K562 (cell line): ENCODE measurements around the gene CHCHD10. TPM values are rescaled to one million over a fixed set of nuclear protein-coding genes. Genes with fewer than 3 reads are reported as not detected.

Experiments used
- BRD4 ChIP-seq: fragments of 200-600 bp; sonication (generic); IDR thresholded peaks from 2 replicates; pipeline ENCODE4 v1.6.1; 2017; ENCODE audit warnings: inconsistent platforms
- BRF1 ChIP-seq: IDR thresholded peaks from 3 replicates; pipeline ENCODE4 v1.6.1; 2011; ENCODE audit warnings: borderline replicate concordance, mild to moderate bottlenecking; ENCODE audit not compliant: insufficient read length; ENCODE audit errors: extremely low read depth
- BRF2 ChIP-seq: IDR thresholded peaks from 3 replicates; pipeline ENCODE4 v1.6.1; 2011; ENCODE audit warnings: borderline replicate concordance, mild to moderate bottlenecking; ENCODE audit not compliant: insufficient read length, insufficient read depth
- CBX2 ChIP-seq: fragments of 200-600 bp; sonication (generic); IDR thresholded peaks from one replicate; pipeline ENCODE4 v1.6.1; 2012; ENCODE audit warnings: mild to moderate bottlenecking, low read length, inconsistent platforms; ENCODE audit not compliant: insufficient read depth, poor library complexity, severe bottlenecking
- CXXC5 ChIP-seq: fragments of 250-450 bp; sonication (Bioruptor Pico); IDR thresholded peaks from 2 replicates; pipeline ENCODE4 v1.8.0; 2022; ENCODE audit warnings: inconsistent platforms, mild to moderate bottlenecking, moderate library complexity
- DLX4 ChIP-seq: fragments of 250-450 bp; sonication (Bioruptor Pico); IDR thresholded peaks from 2 replicates; pipeline ENCODE4 v1.6.1; 2021; ENCODE audit warnings: mild to moderate bottlenecking
- E2F8 ChIP-seq: fragments of 450-650 bp; IDR thresholded peaks from 2 replicates; pipeline ENCODE4 v1.7.1; 2018; ENCODE audit warnings: mild to moderate bottlenecking, low read depth; ENCODE audit not compliant: partially characterized antibody
- FOXK1 ChIP-seq: sonication (generic); formaldehyde crosslinking; IDR thresholded peaks from 2 replicates; pipeline ENCODE4 v1.8.0; 2022; ENCODE audit warnings: missing genetic modification reagents, mild to moderate bottlenecking, borderline replicate concordance
- GTF2E2 ChIP-seq: fragments of 200-800 bp; sonication (Bioruptor generic); IDR thresholded peaks from 2 replicates; pipeline ENCODE4 v1.6.1; 2016; ENCODE audit warnings: missing genetic modification characterization, missing compliant biosample characterization
- LARP7 ChIP-seq: fragments of 450-650 bp; IDR thresholded peaks from 2 replicates; pipeline ENCODE4 v1.6.1; 2016
- MYBL2 ChIP-seq, 2 experiments: fragments of 450-650 bp in 1 of 2; sonication (generic) in 1 of 2; formaldehyde crosslinking in 1 of 2; IDR thresholded peaks; 2 replicates each; pipeline versions ENCODE4 v1.6.1 to v1.8.1; 2017 to 2022; ENCODE audit warnings: borderline replicate concordance in 1 of 2, inconsistent platforms in 1 of 2, low read depth in 1 of 2, mild to moderate bottlenecking in 1 of 2, missing genetic modification reagents in 1 of 2, moderate library complexity in 1 of 2
- NFYB ChIP-seq: IDR thresholded peaks from 2 replicates; pipeline ENCODE4 v1.6.1; 2011; ENCODE audit warnings: mild to moderate bottlenecking, moderate library complexity; ENCODE audit not compliant: insufficient read length; ENCODE audit errors: extremely low read depth
- POLR3A ChIP-seq: IDR thresholded peaks from 2 replicates; pipeline ENCODE4 v1.6.1; 2011; ENCODE audit warnings: borderline replicate concordance, mild to moderate bottlenecking, moderate library complexity; ENCODE audit not compliant: insufficient read length, insufficient read depth; ENCODE audit errors: extremely low read depth
- RBM15 ChIP-seq: fragments of 200-400 bp; formaldehyde crosslinking; IDR thresholded peaks from 2 replicates; pipeline ENCODE4 v1.6.1; 2018; ENCODE audit warnings: mild to moderate bottlenecking, low read length, moderate library complexity; ENCODE audit not compliant: insufficient read depth
- SAFB2 ChIP-seq: fragments of 200-400 bp; formaldehyde crosslinking; IDR thresholded peaks from 2 replicates; pipeline ENCODE4 v1.6.1; 2018; ENCODE audit warnings: borderline replicate concordance, low read length, low read depth, moderate library complexity; ENCODE audit not compliant: severe bottlenecking
- SREBF2 ChIP-seq: sonication (generic); formaldehyde crosslinking; IDR thresholded peaks from 2 replicates; pipeline ENCODE4 v1.4.0; 2020; ENCODE audit warnings: mild to moderate bottlenecking, missing genetic modification reagents
- ZBTB34 ChIP-seq: fragments of 250-450 bp; sonication (Bioruptor Pico); IDR thresholded peaks from 2 replicates; pipeline ENCODE4 v1.8.0; 2021; ENCODE audit warnings: mild to moderate bottlenecking, moderate library complexity
- ZNF512 ChIP-seq: IDR thresholded peaks from 2 replicates; pipeline ENCODE4 v1.6.1; 2016; ENCODE audit warnings: missing genetic modification characterization, missing compliant biosample characterization
- polyA plus RNA-seq, 8 experiments: library from polyadenylated mRNA; depleted of rRNA in 4 of 8; stranded (reverse) in 5 of 8; unstranded in 3 of 8; fragments of >200 nt; fragmentation: Nextera tagmentation in 2 of 8; fragmentation: Illumina TruSeq in 1 of 8; extraction: Ambion mirVana in 2 of 8; extraction: Trizol in 1 of 8; gene quantifications; 2 replicates each; pipeline versions ENCODE4 v1.2.1 to v1.2.3, GENCODE V29; 2011 to 2014; ENCODE audit warnings: inconsistent platforms in 1 of 8, missing spikeins in 1 of 8
- total RNA-seq, 7 experiments: library from RNA; depleted of rRNA in 6 of 7; stranded (reverse); fragments of >200 nt in 6 of 7; fragmentation: Illumina TruSeq in 2 of 7; extraction: Trizol in 2 of 7; gene quantifications; 2 replicates each; pipeline versions ENCODE4 v1.2.1 to v1.2.3, GENCODE V29; 2011 to 2021; ENCODE audit warnings: low replicate concordance in 1 of 7

The CHCHD10 gene
- total and polyA plus RNA-seq, 9 of the 15 experiments (the other 6 are each of a cell fraction or from before 2014, with no cell fraction given): 15.2 to 292 (median 102) TPM

- TF ChIP-seq POLR3A (no peak), BRD4 (no peak), BRF1 (no peak), MYBL2 (IDR thresholded peaks at IDR 0.05; ENCODE audit: low read depth) (no peak), MYBL2 (CRISPR knock-in tag; IDR thresholded peaks at IDR 0.05; ENCODE audit: borderline replicate concordance) (no peak), LARP7 (no peak), E2F8 (no peak), BRF2 (no peak), NFYB (no peak), FOXK1 (CRISPR knock-in tag) (no peak), SREBF2 (no peak), ZNF512 (tag) (no peak), RBM15 (no peak), GTF2E2 (tag) (no peak), CBX2 (no peak), CXXC5 (CRISPR knock-in tag) (peak; percentile 66), SAFB2 (no peak), ZBTB34 (CRISPR knock-in tag) (no peak), DLX4 (CRISPR knock-in tag) (no peak)
Observed at GRCh38 chr22:23772649-23773473, 5.1 kb upstream of the CHCHD10 start, which contains the start of gene MMP11 (continued).
